Glutamatergic neuron (in vitro differentiated cells): Measurements from ENCODE around the gene KLHDC8A. TPM values are rescaled to one million over a fixed set of nuclear protein-coding genes. Genes with fewer than 3 reads are reported as not detected.
A peak's percentile ranks its signal among the peaks of the same experiment; 100 is the strongest.

Source experiments
- DNase-seq: peaks from one replicate; pipeline ENCODE4 v3.0.0; 2022
- H3K27ac Mint-ChIP-seq: one replicate; pipeline ENCODE4 v1.8.0; 2020; ENCODE audit warnings: mild to moderate bottlenecking, mixed read lengths, inconsistent platforms; ENCODE audit not compliant: unreplicated experiment
- H3K27me3 Mint-ChIP-seq: one replicate; pipeline ENCODE4 v1.8.0; 2020; ENCODE audit warnings: mild to moderate bottlenecking, moderate library complexity, mixed read lengths, inconsistent platforms; ENCODE audit not compliant: unreplicated experiment
- H3K36me3 Mint-ChIP-seq: one replicate; pipeline ENCODE4 v1.8.0; 2020; ENCODE audit warnings: mild to moderate bottlenecking, mixed read lengths, inconsistent platforms; ENCODE audit not compliant: unreplicated experiment
- H3K4me1 Mint-ChIP-seq: one replicate; pipeline ENCODE4 v1.8.0; 2020; ENCODE audit warnings: mild to moderate bottlenecking, low read depth, mixed read lengths, inconsistent platforms; ENCODE audit not compliant: unreplicated experiment
- H3K4me3 Mint-ChIP-seq: one replicate; pipeline ENCODE4 v1.8.0; 2020; ENCODE audit warnings: mild to moderate bottlenecking, mixed read lengths, inconsistent platforms; ENCODE audit not compliant: unreplicated experiment
- H3K9me3 Mint-ChIP-seq: one replicate; pipeline ENCODE4 v1.8.0; 2020; ENCODE audit warnings: mild to moderate bottlenecking, moderate library complexity, mixed read lengths, inconsistent platforms; ENCODE audit not compliant: unreplicated experiment
- CTCF ChIP-seq: fragments of 200-600 bp; sonication (generic); IDR thresholded peaks from one replicate; pipeline ENCODE4 v1.5.0; 2021; ENCODE audit not compliant: partially characterized antibody, unreplicated experiment
- total RNA-seq: library from RNA; stranded (reverse); fragmentation: NEBNext Ultra II Directional; extraction: Animal tissue kit (Norgen Biotek cat#: 25700); gene quantifications from one replicate; pipeline ENCODE4 v1.2.1, GENCODE V29; 2021; ENCODE audit not compliant: unreplicated experiment

The KLHDC8A gene
- total RNA-seq, 1 donor from 2014 or later, result 125 TPM

DNA sequence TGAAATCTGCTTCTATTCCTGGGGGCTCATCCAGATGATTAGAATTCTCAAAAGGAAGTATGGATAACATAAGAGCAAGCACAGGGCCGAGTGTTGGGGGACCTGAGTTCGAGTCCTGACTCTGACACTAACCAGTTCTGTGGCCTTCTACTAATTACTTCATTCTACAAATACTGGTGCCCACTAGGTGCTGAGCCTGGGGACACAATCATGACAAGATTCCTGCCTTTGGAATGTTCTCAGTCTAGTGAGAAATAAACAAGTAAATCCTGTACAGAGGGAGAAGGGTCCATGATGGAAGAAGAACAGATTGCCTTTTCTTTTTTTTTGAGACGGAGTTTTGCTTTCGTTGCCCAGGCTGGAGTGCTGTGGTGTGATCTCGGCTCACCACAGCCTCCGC is 32.9 kb downstream of the KLHDC8A start:
- DNase-seq, result no peak
- no peaks in the 10 kb centered on the region for H3K36me3 Mint-ChIP-seq
- H3K4me1 Mint-ChIP-seq, result peaks cover 19% of the 10 kb centered on the region
- H3K27me3 Mint-ChIP-seq, result peaks cover 5% of the 10 kb centered on the region
- no peak overlapping the region for H3K4me3 Mint-ChIP-seq
- TF ChIP-seq CTCF, result no peak
- no peak overlapping the region for H3K27ac Mint-ChIP-seq
- H3K9me3 Mint-ChIP-seq, result peaks cover 9% of the 10 kb centered on the region

DNA sequence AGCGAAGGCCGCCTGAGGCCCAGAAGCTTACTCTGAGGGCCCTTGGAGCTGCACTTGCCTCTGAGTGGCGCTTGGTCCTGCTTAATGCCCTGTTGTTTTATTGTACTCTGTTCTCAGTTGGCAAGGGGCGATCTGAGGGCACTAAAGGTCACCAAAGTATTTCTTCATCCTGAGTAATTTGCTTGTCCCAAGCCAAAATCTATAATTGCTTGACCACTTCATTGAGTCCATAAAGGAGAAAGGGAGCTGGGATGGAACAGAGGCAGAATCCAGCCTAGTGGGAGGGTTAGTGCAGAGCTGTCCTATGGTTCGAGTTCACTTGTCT is 34.8 kb downstream of the KLHDC8A start:
- peaks cover 27% of the 10 kb centered on the region for H3K4me1 Mint-ChIP-seq
- no peak for DNase-seq
- peaks cover 7% of the 10 kb centered on the region for H3K27me3 Mint-ChIP-seq
- peak overlapping the region; percentile 72 for H3K4me3 Mint-ChIP-seq
- H3K9me3 Mint-ChIP-seq, result peaks cover 9% of the 10 kb centered on the region
- H3K27ac Mint-ChIP-seq, result no peak overlapping the region
- TF ChIP-seq CTCF, result no peak
- no peaks in the 10 kb centered on the region for H3K36me3 Mint-ChIP-seq

DNA sequence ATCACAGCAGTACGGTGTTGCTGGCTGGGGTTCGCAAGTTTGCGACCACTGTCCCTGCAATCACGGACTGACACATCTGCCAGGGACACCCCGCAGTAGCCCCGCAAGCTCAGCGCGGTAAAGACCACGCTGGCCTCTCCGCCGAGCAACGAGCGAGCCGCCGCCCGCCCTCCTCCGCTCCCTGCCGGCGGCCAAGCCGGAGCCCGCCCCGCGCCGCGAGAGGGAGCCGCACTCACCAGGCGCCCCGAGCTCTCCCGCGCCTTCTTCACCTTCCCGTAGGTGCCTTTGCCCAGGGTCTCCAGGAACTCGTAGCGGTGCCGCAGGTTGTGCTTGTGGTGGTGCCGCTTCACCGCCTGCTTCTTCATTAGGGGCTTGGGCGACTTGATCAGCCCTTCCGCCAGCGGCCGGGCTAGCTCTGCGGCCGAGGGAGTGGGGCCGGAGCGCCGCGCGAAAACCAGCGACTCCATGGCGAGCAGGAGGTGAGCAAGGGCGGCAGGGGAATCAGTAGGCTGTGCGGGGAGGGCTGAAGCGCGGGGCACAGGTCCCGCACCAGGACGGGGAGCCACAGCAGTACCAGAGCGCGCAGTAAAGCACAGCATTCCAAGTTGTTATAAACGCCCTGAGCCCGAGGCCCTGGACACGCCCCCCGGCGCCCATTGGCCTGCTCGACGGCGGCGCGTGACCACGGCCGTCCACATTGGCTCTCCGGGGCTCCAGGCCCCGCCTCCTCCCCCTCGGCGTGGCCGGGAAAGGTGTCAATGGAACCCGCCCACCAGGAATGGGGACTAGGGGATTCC is 35.4 kb downstream of the KLHDC8A start, which contains the start of gene NUAK2:
TSS of gene NUAK2 (minus strand) at position 584 of the 797 bp plus-strand sequence. CDS start at position 467, 117 bp downstream.
- Mint-ChIP-seq H3K27ac (peak within 1 kb of the TSS; percentile 84), H3K4me3 (peak within 1 kb of the TSS; percentile 87), H3K4me1 (peaks cover 30% of the 10 kb centered on the region), H3K36me3 (no peaks in the 10 kb centered on the region), H3K27me3 (peaks cover 8% of the 10 kb centered on the region), H3K9me3 (peaks cover 7% of the 10 kb centered on the region)
- DNase-seq, result peak; percentile 96
- TF ChIP-seq CTCF, result peak; percentile 12

DNA sequence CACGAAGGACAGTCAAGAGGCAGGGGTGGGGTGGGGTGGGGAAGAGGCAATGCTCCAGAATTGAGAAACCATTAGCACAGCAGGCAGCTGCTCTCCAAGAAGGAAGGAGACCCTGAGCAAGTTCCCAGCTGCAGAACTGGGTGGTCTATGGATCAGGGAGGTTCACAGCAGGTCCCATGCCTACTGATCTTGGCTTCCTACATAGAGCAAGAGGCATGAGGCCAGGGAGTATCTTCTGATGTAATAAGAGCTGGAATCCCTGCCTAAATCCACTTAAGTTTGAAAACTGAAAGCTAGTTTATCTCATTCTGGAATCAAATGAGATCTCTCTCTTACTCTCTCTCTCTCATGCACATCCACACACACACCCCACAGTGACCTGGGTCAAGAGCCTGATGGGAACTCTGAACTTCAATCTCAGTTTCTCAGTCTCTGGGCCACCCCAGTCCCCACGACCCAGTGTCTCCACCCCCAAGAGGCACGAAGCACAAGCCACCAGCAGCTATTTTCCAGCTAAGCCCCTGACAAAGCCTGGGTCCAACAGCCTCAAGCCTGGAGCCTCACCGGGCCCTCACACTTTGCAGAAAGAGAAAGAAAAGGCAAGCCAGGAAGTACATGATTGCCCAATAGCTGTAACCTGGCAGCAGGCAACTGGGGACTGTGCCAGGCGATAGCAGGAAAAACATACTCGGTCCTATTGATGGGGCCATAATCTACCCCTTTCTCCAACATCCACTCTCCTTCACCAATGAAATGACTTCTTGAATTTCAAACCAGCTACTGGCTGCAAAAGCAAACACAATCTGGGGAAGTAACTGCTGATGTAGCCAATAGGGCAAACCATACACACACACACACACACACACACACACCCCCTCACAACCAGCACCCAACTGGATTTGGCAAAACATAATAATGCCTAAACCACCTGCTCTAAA is 37.4 kb downstream of the KLHDC8A start:
- no peak for TF ChIP-seq CTCF
- Mint-ChIP-seq H3K4me3 (peak overlapping the region; percentile 82), H3K27me3 (peaks cover 6% of the 10 kb centered on the region), H3K4me1 (peaks cover 31% of the 10 kb centered on the region), H3K27ac (no peak overlapping the region), H3K36me3 (no peaks in the 10 kb centered on the region), H3K9me3 (peaks cover 5% of the 10 kb centered on the region)
- no peak for DNase-seq
